ENCODE results near the gene ZNF19.

The ZNF19 gene

DNA sequence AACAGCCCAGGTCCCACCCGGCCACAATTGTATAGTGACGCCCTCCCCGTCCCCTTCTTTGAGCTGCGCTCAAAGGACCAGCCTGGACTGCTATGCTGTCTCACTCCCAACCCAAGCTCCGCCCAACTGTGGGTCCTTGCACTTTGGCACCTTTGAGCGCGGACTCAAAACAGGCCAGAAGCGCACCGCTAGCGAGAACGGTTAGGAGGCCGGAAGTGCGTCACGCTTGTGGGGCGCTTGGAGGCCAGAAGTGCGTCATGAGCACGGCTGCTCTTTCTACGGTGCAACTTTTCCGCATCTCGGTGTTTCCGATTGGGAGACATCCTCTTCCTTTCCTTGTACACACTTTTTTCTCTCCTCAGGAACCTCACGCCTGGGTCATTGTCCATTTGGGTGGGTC lies at the start of gene ZNF19:
Gene ZNF19 (minus strand): TSS at position 203 of the 400 bp plus-strand sequence. CDS start 7,210 bp downstream, outside the sequence.
- no peak for DNase-seq

DNA sequence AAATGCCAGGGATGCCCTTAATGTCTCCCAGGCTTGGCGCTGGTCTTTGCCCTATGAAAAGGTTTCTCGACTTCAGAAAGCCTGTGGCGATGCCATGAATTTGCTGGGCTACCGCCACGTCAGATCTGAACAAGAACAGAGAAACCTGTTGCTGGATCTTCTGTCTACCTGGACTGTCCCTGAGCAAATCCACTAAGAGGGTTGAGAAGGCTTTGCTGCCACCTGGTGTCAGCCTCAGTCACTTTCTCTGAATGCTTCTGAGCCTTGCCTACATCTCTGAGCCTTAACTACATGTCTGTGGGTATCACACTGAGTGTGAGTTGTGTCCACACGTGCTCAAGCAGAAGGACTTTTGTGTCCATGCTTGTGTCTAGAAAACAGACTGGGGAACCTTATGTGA lies 48.5 kb upstream of the ZNF19 start:
- DNase-seq = peak; percentile 42 to 63 (median 42)

DNA sequence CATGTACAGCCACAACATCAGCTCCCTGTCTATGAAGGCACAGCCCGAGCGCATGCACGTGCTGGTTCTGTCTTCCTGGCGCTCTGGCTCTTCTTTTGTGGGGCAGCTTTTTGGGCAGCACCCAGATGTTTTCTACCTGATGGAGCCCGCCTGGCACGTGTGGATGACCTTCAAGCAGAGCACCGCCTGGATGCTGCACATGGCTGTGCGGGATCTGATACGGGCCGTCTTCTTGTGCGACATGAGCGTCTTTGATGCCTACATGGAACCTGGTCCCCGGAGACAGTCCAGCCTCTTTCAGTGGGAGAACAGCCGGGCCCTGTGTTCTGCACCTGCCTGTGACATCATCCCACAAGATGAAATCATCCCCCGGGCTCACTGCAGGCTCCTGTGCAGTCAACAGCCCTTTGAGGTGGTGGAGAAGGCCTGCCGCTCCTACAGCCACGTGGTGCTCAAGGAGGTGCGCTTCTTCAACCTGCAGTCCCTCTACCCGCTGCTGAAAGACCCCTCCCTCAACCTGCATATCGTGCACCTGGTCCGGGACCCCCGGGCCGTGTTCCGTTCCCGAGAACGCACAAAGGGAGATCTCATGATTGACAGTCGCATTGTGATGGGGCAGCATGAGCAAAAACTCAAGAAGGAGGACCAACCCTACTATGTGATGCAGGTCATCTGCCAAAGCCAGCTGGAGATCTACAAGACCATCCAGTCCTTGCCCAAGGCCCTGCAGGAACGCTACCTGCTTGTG lies 47.8 kb upstream of the ZNF19 start:
- DNase-seq = no peak

DNA sequence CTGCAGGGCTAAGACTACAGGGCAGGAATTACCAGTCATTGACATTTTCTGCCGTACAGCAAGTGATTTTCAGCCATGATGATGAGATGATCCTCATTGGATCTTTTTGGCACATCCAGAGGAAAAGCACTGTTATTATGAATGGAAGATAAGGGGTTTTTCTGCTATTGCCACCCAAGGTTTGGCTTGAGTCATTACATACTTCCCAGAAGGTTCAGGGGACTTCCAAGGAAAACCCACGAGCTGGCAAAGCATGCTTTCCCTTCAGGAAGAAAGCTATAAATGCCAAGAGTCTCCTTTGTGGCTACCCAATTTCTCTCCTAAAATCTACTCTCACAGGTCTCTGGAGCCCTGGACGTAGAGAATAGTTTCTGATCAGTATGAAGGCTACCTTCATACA lies 43.2 kb upstream of the ZNF19 start:
- DNase-seq = peak; percentile 47 to 71 (median 58)

DNA sequence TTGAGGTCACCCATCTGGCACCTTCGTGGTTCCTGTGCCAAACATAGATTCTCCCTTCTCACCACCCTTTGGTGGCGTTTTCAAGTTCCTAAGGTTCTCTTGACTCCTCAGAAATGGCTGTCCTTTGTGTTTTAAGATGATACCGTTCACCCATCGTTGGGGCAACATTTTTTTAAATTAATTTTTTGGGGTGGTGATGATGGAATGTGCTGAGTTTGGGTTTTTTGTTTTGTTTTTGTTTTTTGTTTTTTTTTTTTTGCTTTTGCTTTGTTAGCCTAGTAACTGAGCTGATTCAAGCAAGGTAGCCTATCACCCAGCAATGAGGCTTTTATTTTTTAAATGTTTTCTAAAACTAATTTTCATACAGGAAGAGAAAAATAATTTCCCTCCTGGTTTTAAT lies 39.7 kb upstream of the ZNF19 start:
- no peak for DNase-seq

DNA sequence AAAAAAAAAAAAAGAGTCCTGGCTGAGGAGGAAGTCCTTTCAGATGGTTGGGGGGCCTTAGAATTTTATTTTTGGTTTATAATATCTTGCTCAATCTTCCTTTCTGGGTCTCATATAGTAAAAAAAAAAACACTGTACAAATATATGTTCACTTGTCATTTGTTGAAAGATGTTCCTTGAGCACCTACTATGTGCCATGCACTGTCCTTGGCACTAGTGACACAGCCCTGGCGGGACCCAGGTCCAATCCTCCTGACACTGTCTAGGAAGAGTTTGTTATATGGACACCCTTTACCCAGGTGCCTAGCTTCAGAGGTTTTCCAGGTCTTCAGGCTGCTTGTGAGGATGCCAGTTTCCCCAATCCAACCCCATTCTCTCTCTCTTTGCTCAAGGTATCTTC lies 39.1 kb upstream of the ZNF19 start:
- DNase-seq = no peak

DNA sequence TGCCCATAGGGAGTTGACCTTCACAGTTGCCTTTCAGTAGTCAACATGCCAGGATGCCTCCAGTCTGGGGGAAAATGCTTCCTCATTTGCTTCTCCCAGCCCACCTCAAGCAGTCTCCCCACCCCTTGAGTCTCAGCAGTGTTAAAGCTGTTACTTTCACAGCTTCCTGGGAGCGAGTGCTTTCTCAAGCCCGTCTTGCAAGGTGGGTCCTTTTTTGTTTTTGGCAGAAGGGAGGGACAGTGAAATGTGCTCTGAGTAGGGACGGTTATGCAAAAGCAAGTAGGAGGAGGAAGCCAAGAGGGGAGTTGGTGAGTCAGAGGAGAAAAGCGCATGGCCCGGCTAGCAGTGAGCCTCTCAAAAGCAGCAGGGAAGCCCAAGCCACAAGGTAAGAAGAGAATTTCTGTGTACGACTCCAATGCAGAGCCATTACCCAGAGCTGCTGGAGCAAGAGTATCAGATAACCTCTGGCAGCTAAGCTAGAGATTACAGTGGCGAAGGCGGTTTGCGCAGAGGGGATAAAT lies 37.0 kb upstream of the ZNF19 start, which contains the start of gene CHST4:
Gene CHST4 (plus strand): TSS at position 316 of the 521 bp plus-strand sequence. CDS start 10,252 bp downstream, outside the sequence.
- DNase-seq = peak; percentile 42 to 63 (median 53)

DNA sequence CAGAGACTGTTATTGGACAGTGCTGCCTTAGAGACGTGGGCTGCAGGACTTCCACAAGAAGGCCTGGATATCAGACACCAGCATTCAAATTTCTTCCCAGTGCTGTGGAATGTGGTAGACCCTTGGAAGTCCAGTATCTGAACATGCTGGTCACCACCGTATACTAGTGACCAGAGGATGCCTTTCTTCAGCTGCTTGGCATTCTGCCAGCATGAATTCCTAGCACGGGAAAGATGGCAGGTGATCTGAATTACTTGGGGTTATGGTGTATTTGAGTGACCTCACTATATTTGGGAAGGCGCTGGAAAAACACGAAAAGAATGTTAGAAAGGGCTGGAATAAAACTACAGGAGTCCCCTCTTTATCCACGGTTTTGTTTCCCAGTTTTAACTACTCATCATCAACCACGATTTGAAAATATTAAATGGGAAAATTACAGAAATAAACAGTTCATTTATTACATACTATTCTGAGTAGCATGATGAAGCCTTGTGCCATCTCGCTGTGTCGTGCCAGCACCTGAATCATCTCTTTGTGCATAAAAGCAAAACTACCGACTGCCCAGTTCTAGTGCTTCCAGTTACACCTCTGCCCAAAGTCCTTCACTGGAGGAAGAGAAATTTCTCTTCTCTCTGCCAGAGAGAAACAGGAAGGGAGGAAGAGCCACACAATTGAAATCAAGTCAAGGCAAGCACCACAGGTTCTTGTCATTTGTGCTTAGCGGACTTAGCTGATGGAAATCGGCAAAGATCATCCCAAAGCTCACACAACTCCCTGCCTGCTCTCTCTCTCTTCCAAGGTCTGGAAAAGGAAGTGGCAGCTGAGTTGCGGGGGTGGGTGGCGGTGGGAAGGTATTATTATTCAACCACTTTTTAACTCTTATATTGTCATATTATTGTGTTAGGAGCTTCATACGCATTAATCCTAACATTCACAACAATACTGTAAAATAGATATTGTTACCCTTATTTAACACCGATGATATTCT lies 35.7 kb upstream of the ZNF19 start:
- DNase-seq = no peak

DNA sequence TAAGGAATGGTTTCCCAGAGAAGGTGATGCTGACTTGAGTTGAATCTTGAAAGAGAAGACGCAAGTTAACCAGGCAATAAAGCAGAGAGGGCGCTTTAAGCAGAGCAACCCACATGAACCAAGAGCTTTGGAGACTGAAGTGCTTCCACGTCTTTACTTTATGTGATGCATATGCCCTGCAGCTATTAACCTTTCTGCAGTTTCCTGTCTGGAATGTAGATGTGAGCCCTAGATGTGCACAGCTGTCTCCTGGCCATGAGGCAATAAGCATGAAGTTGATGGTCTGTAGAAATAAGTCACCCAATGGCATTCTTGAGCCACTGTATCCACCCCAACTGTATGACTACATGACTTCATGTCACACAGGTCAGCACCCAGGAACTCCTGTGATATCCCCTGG lies 31.4 kb upstream of the ZNF19 start:
- no peak for DNase-seq

DNA sequence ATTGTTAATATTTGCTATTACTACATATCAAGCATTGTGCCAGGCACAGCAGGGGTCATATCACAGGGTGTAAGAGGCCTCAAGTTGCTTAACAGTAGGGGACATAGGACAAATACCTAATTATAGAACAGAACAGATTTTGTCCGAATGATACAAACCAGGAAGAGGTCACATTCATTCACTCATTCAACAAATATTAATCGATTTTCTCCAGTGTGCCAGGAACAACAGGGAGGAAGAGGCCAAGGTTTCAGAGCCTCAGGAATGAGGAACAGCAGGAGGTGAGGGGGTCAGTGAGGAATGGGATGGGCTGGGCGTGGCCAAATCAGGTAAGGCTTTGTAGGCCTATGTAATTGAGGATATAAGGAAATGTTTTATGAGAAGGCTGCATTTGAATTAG lies 25.9 kb upstream of the ZNF19 start:
- DNase-seq = no peak

DNA sequence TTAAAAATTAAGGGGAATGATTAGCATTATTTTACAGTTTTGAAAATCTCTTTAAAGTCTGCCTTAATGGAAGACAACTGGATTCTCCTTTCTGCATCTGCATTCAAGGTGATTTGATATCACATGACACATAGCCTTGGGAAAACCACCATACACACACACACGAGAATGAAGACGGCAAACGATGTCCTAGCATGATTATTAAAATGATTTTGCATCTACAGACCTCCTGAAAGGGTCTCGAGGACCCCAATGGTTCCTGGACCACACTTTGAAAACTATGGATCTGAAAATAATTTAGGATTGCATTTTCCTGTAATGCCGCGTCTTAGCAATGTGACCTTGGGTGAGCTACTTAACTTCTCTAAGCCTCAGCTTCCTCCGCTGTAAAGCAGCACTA lies 25.4 kb upstream of the ZNF19 start:
- no peak for DNase-seq

DNA sequence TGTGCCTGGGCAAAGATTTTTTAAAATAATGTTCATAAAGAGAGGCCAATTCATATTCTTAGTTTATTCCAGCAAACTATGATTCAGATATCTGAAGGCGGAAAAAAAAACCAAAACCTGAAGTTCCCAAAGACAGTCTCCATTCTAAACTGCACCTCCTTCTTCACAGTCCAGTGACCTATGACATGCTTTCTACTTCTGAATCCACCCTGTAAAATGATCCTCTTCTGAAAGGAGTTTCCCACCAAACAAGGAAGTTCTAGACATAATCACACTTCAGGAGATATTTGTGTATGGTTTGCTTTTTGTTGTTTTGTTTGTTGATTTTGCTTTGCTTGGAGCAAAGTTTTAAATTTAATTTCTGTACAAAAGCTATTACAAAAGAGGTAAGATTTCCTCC lies 24.2 kb upstream of the ZNF19 start:
- peak in 2 of 3 donors; percentile 7 to 28 for DNase-seq

DNA sequence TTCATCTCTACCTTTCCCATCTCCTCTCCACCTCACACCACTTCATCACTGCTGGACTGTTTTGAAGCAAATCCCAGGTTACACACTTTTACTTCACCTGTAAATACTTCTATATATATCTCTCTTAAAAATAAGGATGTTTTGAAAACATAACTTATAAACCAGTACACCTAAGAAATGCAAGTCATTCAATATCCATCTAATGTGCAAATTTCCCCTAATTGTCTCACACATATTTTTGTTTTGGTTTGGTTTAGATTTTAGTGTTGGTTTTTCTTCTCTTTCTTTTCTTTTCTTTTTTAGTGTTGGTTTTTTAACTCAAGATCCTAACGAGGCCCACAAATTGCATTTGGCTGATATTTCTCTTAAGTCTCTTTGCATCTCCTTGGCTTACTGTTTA lies 17.9 kb upstream of the ZNF19 start:
- no peak for DNase-seq

DNA sequence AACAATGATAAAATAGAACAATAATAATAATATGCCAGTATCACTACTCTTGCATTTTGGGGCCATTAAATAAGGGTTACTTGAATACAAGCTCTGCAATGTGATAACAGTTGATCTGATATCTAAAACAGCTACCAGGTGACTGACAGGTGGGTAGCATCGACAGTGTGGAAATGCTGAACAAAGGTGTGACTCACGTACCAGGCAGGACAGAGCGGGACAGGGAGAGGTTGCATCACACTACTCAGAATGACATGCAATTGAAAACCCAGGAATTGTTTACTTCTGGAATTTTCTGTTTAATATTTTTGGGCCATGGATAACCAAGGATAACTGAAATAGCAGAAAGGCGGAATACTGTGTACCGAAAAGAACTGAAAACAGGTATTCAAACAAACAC lies 15.8 kb upstream of the ZNF19 start:
- DNase-seq = no peak

DNA sequence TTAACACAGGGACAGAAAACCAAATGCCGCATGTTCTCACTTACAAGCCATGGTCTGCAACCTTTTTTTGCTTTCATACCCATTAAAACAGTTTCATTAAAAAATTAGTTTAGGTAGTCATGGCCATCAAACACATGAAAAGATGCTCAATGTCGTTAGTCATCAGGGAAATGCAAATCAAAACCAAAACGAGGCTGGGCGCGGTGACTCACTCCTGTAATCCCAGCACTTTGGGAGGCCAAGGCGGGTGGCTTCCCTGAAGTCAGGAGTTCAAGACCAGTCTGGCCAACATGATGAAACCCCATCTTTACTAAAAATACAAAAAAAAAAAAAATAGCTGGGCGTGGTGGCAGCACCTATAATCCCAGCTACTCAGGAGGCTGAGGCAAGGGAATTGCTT lies 14.9 kb upstream of the ZNF19 start:
- peak in 2 of 3 donors; percentile 12 to 36 for DNase-seq

DNA sequence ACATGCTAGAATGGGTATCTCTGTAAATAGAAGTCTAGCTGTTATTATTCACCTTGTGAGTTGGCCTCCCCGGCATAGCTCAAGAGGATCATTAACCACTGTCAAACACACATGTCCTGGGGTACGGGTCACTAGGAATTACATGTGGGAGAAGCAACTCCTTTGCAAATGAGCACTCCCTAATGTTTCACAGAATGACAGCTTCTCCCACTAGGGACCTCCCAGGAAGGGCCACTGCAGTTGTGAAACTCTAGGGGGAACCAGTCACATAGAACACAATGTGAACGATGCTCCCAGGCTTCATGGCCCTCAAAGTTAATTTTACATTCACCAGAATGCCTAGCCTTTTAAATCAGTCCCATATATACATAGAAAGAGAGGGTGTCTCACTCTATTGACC lies 12.4 kb upstream of the ZNF19 start:
- DNase-seq = no peak

DNA sequence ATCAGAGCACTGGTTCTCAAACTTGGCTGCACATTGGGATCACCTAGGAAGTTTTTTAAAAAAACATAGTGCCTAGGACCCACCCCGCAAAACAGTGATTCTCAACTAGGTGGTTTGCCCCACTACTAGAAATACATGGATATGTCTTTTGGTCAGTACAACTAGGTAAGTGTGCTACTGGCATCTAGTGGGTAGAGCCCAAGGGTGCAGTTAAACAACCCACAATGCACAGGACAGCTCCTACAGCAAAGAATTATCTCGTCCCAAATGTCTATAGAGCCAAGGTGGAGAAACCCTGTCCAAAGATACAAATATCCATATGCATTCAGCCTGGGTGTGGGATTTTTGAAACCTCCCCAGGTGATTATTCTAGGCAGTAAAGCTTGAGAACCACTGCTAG lies 11.8 kb upstream of the ZNF19 start:
- no peak for DNase-seq

DNA sequence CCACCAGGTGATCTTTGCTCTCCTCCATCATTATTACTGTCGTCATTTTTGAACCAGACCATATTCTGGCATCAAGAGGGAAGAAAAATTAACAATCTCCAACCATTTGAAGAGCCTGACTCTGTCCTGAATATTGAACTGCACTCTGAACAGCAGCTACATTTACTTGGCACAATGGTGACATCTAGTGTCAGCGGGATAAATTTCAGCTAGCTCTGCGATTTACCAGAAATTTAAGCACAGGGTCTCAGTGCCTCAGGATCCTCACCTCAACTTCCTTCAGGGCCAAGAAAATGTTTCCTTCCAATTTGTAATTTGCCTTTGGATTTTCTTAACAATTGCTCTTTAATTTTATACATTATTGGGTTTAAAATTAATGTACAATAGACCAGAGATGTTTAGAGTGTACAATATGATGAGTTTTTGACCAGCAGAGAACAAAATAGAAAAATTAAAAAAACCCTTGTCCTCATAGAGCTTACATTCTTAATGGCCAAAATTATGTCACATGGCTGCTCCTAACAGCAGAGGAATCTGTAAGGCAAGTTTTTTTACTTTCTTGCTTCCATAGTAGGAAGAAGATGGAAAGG lies 10.7 kb upstream of the ZNF19 start:
- DNase-seq = peak; percentile 59 to 80 (median 73)

DNA sequence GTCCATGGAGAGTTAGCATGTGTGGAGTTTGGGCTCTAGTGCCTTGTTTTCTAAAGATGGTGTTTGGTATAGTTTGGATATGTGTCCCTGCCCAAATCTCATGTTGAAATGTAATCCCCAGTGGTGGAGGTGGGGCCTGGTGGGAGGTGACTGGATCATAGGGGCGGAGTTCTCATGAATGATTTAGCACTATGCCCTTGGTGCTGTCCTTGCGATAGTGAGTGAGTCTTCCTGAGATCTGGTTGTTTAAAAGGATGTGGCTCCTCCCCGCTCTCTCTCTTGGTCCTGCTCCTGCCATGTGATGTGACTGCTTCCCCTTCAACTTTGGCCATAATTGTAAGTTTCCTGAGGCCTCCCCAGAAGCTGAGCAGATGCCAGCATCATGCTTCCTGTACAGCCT lies 8.9 kb upstream of the ZNF19 start:
- no peak for DNase-seq

DNA sequence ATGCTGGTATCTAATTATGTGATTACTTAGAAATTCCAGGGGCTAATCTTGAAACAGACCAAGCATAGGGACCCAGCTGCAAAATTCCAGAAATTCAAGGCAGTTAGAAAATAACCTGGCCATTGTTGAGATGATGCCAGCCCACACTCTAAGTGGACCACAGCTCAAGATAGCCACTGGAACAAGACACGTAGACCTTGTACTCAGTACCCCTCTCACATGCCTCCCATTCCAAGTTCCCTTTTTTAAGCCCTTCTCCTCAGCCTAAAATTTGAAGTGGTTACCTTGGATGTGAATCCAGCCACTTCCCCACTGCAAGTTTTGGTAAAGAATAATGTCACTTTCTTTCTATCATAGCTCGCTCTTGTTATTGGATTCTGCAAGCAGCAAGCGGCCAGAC lies 4.1 kb upstream of the ZNF19 start:
- DNase-seq = no peak

DNA sequence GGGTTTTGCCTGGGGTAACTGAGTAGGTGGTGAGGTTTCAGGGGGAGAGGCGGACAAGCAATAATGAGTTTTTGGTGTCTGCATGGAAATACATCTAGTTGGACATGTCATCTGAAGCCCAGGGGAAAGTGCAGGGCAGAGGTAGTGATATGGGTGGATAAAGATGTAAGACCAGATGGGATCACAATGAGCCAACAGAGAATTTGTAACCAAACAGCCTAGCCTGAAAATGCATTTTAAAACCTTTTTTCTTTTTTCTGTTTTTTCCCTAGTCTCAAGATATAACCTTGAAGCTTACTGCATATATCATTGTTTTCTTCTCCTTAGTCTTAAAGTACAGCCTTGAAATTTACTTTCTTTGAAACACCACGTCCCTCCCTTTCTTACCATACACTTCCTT lies 3.7 kb upstream of the ZNF19 start:
- DNase-seq = no peak

DNA sequence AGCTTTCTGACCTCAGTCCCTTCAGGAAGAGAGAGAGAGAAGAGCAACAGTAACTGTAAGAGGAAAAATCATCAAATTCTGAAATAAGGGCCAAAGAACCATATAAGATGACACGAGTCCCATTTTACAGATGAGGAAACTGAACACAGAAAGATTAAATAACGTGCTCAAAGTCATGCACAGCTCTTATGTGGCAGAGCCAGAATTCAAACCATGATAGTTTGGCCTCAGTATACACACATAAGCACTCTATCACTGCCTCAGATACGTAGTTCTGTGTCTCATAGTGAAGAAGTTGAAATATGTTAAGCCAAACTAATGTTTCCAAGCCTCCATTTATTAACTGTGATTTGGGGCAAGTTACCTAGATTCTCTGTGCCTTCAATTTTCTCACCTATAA lies 1.9 kb upstream of the ZNF19 start:
- peak in 1 of 3 donors; percentile 11 for DNase-seq

DNA sequence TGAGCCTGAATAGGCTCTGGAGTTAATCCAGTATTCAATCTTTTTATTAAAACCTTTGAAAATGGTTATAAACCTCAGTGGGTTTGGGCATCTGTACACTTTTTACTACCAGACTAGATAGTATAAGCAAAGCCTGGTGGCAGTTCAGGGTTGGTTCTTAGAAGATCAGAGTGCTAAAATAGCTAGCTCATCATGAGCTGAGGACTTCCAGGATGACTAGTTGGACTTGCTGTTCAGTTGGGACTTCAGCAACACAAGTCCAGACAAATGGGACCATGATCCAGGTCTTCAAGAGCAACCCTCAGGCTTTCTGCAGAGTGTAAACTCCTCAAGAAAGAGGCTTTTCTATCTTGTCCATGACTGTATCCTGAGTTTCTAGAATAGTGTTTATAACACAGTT lies 1.2 kb upstream of the ZNF19 start:
- DNase-seq = peak in 1 of 3 donors; percentile 13

Measured in suppressor macrophage treated with lipopolysaccharide for 1 hour (primary cell).